Cardiac fibroblast (primary cell): ENCODE measurements around the gene MOSMO.
A peak's percentile ranks its signal among the peaks of the same experiment; 100 is the strongest.

Source experiments
- DNase-seq, 2 donors: peaks; one replicate each; pipeline versions ENCODE4 v3.0.0 to v3.0.0-alpha.2; 2010; ENCODE audit warnings: low read depth in 2 of 2
- H3K4me3 ChIP-seq, 2 donors: replicated peaks in 1 of 2; 1 replicate in 1 of 2; 2 replicates in 1 of 2; pipeline ENCODE4 v1.5.1; 2011; ENCODE audit warnings: low read depth in 2 of 2, low read length in 2 of 2, mild to moderate bottlenecking in 2 of 2, moderate library complexity in 1 of 2
- CTCF ChIP-seq: IDR thresholded peaks from one replicate; pipeline ENCODE4 v1.5.1; 2011; ENCODE audit warnings: low read depth, mild to moderate bottlenecking, low read length, inconsistent platforms

MOSMO gene

GRCh38 chr16:22086440-22086839 lies 78.5 kb downstream of the MOSMO start:
- no peak overlapping the region for H3K4me3 ChIP-seq
- DNase-seq: no peak
- TF ChIP-seq CTCF: no peak

- DNase-seq: no peak
- no peak for TF ChIP-seq CTCF
- H3K4me3 ChIP-seq: no peak overlapping the region
Observed at GRCh38 chr16:22088642-22089041, 80.7 kb downstream of the MOSMO start.

- H3K4me3 ChIP-seq: no peak overlapping the region
- no peak for DNase-seq
- TF ChIP-seq CTCF: no peak
Observed at GRCh38 chr16:22089910-22090309, 82.0 kb downstream of the MOSMO start.

GRCh38 chr16:22091721-22092120 lies 83.8 kb downstream of the MOSMO start:
- no peak for DNase-seq
- no peak for TF ChIP-seq CTCF
- no peak overlapping the region for H3K4me3 ChIP-seq

- no peak within 1 kb of the TSS for H3K4me3 ChIP-seq
Observed at GRCh38 chr16:22092143-22092933, 84.4 kb downstream of the MOSMO start, which contains the start of gene VWA3A. VWA3A (plus strand) TSS chr16:22092541; CDS start chr16:22092638, 97 bp downstream.

GRCh38 chr16:22093331-22093730 lies 85.4 kb downstream of the MOSMO start:
- TF ChIP-seq CTCF: no peak
- DNase-seq: no peak
- H3K4me3 ChIP-seq: no peak overlapping the region

More at GRCh38 chr16:22092143-22092933, 84.4 kb downstream of the MOSMO start, which contains the start of gene VWA3A:
- DNase-seq: peak; percentile 56 to 68
- no peak for TF ChIP-seq CTCF
